Islet precursor cell (in vitro differentiated cells): ENCODE measurements around the gene PGLYRP4.
A peak's percentile ranks its signal among the peaks of the same experiment; 100 is the strongest.
"Not testable (repeated sequence)": the region's sequence is repeated elsewhere in the genome, so short reads cannot be mapped to it uniquely, and the experiment has no call there.

Source experiments
- DNase-seq: peaks from one replicate; pipeline ENCODE4 v3.0.0-alpha.2; 2018

PGLYRP4 gene

GRCh38 chr1:153336650-153337049 is 12.0 kb downstream of the PGLYRP4 start:
- no peak for DNase-seq

GRCh38 chr1:153333902-153334301 is 14.7 kb downstream of the PGLYRP4 start:
- DNase-seq, result no peak

DNA sequence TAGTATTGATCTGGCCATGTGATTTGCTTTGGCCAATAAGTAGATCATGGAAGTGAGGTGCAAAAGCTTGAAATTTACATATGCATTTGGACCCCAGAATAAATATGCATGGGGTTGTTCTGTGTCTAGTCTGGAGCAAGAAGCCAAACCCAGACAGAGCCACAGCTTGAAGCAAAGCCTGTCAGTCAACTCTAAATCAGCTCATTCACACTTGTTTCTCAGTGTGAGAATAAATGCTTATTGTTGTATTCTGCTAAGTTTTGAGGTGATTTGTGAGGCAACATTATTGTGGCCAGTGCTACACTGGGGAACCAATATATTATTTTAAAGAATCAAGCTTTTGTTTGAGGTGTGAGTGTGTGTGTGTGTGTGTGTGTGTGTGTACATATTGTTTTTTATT is 23.7 kb downstream of the PGLYRP4 start:
- no peak for DNase-seq

DNA sequence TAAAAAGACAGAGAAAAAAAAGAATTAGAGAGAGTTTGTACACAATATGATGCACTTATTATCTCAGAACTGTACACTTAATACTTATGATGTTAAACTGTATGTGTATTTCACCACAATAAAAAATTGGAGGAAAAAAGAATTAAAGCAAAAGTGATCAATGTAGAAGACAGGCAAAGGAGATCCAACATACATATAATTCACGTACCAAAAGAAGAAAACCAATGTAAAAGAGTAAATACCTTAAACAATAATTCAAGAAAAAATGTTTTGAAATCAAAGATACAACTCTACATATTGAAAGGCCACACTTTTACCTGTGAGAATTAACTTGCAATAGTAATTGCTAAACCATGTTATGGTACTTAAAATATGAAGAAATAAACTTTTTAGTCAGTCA is 26.1 kb downstream of the PGLYRP4 start:
- no peak for DNase-seq

DNA sequence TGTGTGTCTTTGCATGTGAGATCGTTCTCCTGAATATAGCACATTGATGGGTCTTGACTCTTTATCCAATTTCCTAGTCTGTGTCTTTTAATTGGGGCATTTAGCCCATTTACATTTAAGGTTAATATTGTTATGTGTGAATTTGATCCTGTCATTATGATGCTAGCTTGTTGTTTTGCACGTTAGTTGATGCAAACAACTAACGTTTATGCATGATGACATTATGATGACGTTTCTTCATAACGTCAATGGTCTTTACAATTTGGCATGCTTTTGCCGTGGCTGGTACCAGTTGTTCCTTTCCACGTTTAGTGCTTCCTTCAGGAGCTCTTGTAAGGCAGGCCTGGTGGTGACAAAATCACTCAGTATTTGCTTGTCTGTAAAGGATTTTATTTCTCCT is 30.5 kb downstream of the PGLYRP4 start:
- DNase-seq, result not testable (repeated sequence)

GRCh38 chr1:153316013-153316412 is 32.6 kb downstream of the PGLYRP4 start:
- not testable (repeated sequence) for DNase-seq

DNA sequence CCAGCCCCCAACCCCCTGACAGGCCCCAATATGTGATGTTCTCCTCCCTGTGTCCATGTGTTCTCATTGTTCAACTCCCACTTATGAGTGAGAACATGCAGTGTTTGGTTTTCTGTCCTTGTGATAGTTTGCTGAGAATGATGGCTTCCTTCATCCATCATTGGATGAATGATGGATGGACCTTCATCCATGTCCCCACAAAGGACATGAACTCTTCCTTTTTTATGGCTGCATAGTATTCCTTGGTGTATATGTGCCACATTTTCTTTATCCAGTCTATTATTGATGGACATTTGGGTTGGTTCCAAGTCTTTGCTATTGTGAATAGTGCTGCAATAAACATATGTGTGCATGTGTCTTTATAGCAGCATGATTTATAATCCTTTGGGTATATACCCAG is 34.3 kb downstream of the PGLYRP4 start:
- DNase-seq, result not testable (repeated sequence)

GRCh38 chr1:153313288-153313687 is 35.4 kb downstream of the PGLYRP4 start:
- no peak for DNase-seq

GRCh38 chr1:153312570-153313186 is 36.0 kb downstream of the PGLYRP4 start, which contains the start of gene PGLYRP3:
TSS of gene PGLYRP3 (minus strand) at chr1:153312952. CDS start at chr1:153310665, 2,287 bp downstream.
- no peak for DNase-seq

GRCh38 chr1:153310526-153310925 is 38.1 kb downstream of the PGLYRP4 start:
- no peak for DNase-seq

GRCh38 chr1:153309441-153309840 is 39.2 kb downstream of the PGLYRP4 start:
- no peak for DNase-seq

GRCh38 chr1:153308540-153308939 is 40.1 kb downstream of the PGLYRP4 start:
- DNase-seq, result no peak

- DNase-seq, result no peak
These were observed 41.4 kb downstream of the PGLYRP4 start for GRCh38 chr1:153307221-153307600.

GRCh38 chr1:153306303-153307220 is 42.1 kb downstream of the PGLYRP4 start:
- DNase-seq, result no peak

- DNase-seq, result no peak
These were observed 43.0 kb downstream of the PGLYRP4 start for GRCh38 chr1:153305682-153306081.

- no peak for DNase-seq
These were observed 46.3 kb downstream of the PGLYRP4 start for GRCh38 chr1:153302308-153302707.

GRCh38 chr1:153293851-153294250 is 54.8 kb downstream of the PGLYRP4 start:
- no peak for DNase-seq

DNA sequence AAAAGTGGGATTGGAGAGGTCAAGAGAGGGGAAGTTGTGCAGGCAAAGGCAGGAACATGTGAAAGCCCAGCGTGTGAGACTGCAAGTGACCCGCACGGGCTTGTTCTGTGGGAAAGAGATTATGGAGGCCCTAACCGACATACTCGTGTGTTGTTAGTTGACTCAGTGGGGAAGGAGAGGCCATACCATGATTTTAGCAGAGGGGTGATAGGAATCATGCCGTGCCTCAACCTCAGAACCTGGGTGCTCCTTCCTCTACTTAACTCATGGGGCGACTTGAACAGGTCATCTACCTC is 55.2 kb downstream of the PGLYRP4 start:
- DNase-seq, result no peak

DNA sequence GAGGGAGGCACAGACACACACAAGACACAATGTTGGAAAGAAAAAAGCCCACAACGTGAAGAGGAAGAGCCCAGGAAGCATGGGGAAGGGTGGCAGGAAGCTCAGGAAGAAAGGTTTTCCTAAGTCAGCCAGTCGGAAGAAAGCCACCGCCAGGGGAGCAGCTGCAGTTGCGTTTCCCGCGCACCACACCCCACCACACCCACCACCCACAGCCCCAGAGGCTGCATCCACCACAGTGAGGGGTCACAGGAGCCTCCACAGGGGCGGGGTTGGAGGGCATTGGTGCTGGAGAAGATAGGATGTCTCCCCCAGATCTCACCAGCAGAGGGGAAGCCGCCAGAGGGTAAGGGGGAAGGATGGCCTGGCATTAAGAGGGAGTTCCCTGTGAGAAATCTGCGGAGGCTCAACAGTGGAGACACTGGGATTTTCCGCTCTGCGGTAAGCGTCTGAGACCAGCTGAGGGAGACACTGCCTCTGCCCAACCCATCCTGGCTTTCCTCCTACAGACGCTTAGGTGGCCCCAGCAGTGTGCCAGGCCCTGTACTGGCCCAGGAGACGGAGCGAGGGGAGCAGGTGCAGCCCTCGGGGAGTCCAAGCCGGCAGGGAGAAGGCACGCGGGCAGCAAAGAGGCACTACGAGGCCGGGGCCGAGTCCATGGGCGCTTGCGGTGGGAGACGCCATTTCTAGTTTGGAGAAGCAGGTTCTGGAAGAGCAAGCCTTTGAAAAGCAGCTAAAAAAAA is 55.7 kb downstream of the PGLYRP4 start:
- DNase-seq, result no peak

GRCh38 chr1:153292185-153292584 is 56.5 kb downstream of the PGLYRP4 start:
- DNase-seq, result no peak

- no peak for DNase-seq
These were observed 57.1 kb downstream of the PGLYRP4 start for GRCh38 chr1:153291514-153291913.

- DNase-seq, result peak; percentile 65
These were observed 59.9 kb downstream of the PGLYRP4 start for GRCh38 chr1:153288634-153289275.
